GM18526 (cell line): ENCODE measurements around the gene SERTM2.

Experiments used
- POLR2A ChIP-seq: IDR thresholded peaks from 3 replicates; pipeline ENCODE4 v1.6.1; 2011; ENCODE audit not compliant: insufficient read length; ENCODE audit errors: extremely low read depth

Gene SERTM2

GRCh38 chrX:111511477-111511876 lies at the start of gene SERTM2:
TSS of gene SERTM2 (plus strand) at chrX:111511645. CDS start at chrX:111518858, 7,213 bp downstream.
- TF ChIP-seq POLR2A: no peak

- no peak for TF ChIP-seq POLR2A
These were observed 45.8 kb upstream of the SERTM2 start for GRCh38 chrX:111465669-111466068.

DNA sequence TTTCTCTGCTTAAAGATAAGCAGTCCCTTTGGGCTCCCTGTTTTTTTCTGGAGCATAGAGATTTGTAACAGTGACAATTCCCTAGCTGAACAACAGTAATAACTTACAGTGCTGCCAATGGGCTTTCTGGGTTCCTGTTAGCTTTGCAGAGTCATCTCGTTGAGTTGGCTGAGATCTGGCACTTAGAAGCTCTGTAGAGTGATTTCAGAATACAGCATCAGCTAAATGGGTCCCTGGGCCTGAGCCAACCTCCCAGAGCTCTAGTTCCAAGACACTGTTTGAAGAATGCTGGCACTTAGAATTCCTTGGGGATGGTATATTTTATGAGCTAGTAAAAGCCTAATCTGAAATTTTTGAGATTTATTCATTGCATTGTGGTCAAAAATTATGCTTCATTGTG lies 43.5 kb upstream of the SERTM2 start:
- TF ChIP-seq POLR2A: no peak

DNA sequence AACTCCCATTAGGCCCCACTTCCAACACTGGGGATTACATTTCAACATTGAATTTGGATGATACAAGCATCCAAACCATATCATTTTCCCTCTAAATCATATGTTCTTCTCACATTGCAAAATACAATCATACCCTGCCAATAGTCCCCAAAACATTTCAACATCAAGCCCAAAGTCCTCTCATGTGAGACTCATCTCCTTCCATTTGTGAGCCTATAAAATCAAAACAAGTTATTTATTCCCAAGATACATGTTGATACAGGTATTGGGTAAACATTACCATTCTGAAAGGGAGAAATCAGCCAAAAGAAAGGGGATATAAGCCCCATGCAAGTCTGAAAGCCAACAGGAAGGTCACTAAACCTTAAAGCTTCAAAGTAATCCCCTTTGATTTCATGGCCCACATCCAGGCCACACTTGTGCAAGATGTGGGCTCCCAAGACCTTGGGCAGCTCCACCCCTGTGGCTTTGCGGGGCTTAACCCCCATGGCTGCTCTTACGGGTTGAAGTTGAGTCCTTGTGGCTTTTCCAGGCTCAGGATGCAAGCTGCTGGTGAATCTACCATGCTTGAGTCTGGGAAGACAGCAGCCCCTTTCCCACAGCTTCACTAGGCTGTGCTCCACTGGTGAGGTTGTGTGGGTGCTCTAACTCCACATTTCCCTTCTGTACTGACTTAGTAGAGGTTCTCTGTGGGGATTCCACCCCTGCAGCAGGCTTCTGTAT lies 40.6 kb upstream of the SERTM2 start:
- no peak for TF ChIP-seq POLR2A

DNA sequence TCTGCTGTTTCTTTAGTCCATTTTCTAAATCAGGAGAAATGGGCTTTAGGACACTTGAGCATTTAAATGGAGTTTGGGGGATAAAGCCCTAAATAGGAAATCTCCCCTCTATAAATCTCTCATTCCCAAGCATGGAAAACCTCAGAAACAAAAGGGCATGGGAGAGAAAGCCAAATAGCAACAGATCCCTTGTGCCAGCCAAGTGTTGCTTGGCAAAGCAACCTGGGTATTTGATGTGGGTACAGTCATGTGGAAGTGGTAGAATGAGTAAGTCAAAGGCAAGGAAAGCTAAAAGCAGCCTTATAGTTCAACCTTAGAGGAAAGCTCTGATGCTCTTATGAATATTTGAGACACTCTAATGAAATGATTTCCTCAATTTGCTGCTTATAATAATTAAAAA lies 29.5 kb upstream of the SERTM2 start:
- TF ChIP-seq POLR2A: no peak

DNA sequence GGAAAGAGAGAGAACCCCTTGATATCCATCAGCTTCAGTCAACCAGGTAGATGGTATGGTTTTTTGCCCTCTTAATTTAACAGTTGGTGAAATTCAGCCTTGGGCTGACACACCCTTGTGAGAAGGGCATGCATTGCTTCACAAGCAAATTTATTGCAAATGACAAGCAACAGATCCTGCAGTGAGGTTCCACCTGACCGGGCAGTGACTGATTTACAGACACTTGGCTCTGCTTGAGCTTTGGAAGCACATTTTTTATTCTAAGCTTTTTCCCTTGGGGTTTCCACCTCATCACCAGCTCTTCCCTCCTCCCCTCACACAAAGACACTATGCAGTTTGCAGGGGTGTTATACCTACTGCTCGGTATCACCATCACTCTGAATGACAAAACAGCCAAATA lies 28.3 kb upstream of the SERTM2 start:
- TF ChIP-seq POLR2A: no peak

DNA sequence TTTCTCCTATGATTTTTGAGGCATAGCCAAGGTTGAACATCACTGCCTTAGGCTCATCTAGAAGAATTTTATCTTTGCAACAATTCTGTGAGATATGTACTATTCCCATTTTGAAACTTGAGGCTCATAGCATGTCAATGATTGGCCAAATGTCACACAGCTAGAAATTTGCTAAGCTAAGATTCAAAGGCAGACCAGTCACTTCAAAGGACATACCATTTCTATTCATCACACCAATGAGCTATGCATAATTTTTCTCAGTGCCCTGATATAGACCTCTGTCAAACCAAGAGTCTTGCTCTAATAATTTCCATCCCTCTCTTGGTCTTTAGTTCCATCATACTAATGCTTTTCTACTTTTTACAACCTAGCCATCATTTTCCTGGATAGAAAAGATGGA lies 27.6 kb upstream of the SERTM2 start:
- no peak for TF ChIP-seq POLR2A

- TF ChIP-seq POLR2A: no peak
These were observed 20.8 kb upstream of the SERTM2 start for GRCh38 chrX:111490688-111491087.

- no peak for TF ChIP-seq POLR2A
These were observed 19.4 kb upstream of the SERTM2 start for GRCh38 chrX:111492085-111492484.

GRCh38 chrX:111498538-111499103 lies 12.8 kb upstream of the SERTM2 start:
- TF ChIP-seq POLR2A: no peak

DNA sequence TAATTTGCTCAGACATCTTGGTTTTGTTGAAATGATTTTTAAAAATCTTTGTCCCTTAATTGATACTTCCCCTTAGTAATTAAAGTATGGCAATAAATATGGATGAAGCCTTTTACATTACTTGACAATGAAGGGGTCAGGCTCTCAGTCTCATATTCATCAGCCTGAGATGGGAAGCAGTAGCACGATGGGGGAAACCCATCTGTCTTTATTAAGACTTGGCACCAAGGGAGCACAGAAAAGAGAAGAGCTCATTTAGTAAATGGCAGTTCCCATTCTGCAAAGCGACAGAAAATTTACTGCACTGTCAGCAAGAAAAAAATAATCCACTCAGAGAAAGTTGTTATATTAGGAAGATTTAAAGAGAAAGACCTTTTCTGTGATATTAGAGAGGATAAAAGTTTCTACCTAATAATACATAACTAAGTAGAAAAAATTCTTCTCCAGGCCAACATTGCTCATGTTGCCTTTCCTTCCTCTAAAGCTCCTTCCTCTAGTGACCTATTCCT lies 7.9 kb upstream of the SERTM2 start:
- no peak for TF ChIP-seq POLR2A

- no peak for TF ChIP-seq POLR2A
These were observed 6.5 kb upstream of the SERTM2 start for GRCh38 chrX:111504941-111505340.

- no peak for TF ChIP-seq POLR2A
These were observed 5.7 kb upstream of the SERTM2 start for GRCh38 chrX:111505783-111506182.

DNA sequence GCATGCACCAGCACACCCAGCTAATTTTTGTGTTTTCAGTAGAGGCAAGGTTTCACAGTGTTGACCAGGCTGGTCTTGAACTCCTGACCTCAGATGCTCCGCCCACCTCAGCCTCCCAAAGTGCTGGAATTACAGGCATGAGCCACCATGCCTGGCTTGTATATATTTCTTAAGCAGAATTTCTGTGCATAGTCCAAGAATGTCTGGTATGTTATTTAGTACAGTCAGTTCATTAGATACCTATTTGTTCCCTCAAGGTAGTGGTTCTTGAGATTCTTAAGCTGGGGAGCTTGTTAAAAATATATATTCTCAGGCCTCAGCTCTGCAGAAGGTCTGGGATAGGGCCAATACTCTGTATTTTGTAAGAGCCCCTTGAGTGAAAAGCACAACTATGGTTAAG lies 4.6 kb upstream of the SERTM2 start:
- TF ChIP-seq POLR2A: no peak

DNA sequence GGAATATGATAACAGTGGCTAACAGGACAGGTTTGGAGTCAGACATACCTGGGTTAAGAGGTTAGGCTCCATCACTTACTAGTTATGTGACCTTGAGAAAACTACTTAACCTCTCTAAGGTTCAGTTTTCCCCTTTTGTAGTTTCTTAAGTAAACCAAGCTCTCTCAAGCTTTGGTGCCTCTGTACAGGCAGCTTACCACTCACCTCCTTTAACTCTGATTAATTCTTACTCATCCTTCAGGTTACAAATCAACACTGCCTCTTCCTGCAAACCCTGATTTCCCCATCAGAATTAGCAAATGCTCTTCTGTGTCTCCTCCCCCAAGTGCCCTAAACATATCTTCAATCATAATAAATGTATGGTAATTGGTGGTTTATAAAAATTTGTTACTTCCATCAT lies 3.5 kb upstream of the SERTM2 start:
- TF ChIP-seq POLR2A: no peak

DNA sequence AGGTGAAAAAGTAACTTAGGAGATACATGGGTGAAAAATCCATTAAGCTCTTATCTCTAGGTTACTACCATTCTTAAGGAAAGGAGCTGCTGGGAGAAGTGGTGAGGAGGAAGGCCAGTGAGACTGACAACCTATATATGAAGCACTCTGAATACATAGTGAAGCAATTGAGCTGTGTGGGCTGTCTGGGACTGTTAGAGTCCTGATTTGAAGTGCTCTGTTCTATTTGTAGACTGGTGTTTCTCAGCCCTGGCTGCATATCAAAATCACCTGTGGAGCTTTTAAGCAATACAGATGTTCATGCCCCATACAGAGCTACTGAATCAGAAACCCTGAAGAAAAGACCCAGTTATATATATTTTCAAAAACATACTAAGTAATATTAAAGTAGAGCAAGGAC lies 3.9 kb downstream of the SERTM2 start:
- no peak for TF ChIP-seq POLR2A

DNA sequence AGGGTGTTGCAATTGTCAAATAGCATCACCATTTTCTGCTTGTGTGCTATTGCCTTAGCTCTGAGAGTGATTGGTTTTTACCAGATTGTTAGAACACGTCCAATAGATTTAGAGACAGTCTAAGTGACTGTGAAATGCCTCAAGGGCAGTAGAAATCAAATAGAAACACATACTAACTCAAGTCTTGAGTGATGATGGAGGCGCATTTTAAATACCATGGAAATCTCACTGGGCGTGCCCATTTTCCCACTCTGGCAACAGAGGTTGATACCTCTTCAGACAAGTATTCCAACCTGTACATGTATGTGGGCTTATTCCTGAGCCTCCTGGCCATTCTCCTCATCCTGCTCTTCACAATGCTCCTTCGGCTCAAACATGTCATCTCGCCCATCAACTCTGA lies 7.2 kb downstream of the SERTM2 start:
- no peak for TF ChIP-seq POLR2A
